ENCODE measurements around the gene BHLHE23. TPM values are rescaled to one million over a fixed set of nuclear protein-coding genes. Genes with fewer than 3 reads are reported as not detected.

BHLHE23 gene
- total RNA-seq, 1 experiment from 2014 or later, result not detected

- TF ChIP-seq ZBTB33 (IDR thresholded peaks at IDR 0.05; ENCODE audit: extremely low read depth, insufficient replicate concordance, low read length), result no peak
- TF ChIP-seq REST (IDR thresholded peaks at IDR 0.05; ENCODE audit: low read depth), result no peak
- no peak for TF ChIP-seq EGR1 (IDR thresholded peaks at IDR 0.05; ENCODE audit: low read depth)
Measured at GRCh38 chr20:63029358-63030121, 22.8 kb upstream of the BHLHE23 start (continued).

- ATAC-seq (no peak), DNase-seq (ENCODE audit: low read depth, low spot score) (no peak)
- no peak overlapping the region for H3K4me2 ChIP-seq (ENCODE audit: low read length)
- no peaks in the 10 kb centered on the region for H3K9me2 ChIP-seq (ENCODE audit: insufficient read depth)
- no peaks in the 10 kb centered on the region for H3K36me3 ChIP-seq (ENCODE audit: control insufficient read depth in 1 of 2, insufficient read depth in 2 of 2, low read length in 2 of 2)
- H2AFZ ChIP-seq (ENCODE audit: low read depth, low read length, poor library complexity, severe bottlenecking), result no peak overlapping the region
- CTCF ChIA-PET, result no interaction called here
- no peaks in the 10 kb centered on the region for H3K9me3 ChIP-seq (ENCODE audit: control insufficient read depth in 1 of 2, insufficient read depth in 1 of 2, low read depth in 1 of 2, low read length in 2 of 2)
- RAD21 ChIA-PET (ENCODE audit: low non-redundant PET in 1 of 2, low total read pairs in 2 of 2, uncharacterized antibody in 2 of 2, unreplicated experiment in 2 of 2), result no interaction called here
- POLR2A ChIA-PET, result no interaction called here
- no peaks in the 10 kb centered on the region for H3K4me1 ChIP-seq (ENCODE audit: control insufficient read depth in 1 of 2, insufficient read depth in 2 of 2, low read length in 2 of 2)
- H3K27me3 ChIP-seq (ENCODE audit: insufficient read depth, low read length), result peaks cover 8% of the 10 kb centered on the region; the same call in 1 of the 2 replicates
- no peak overlapping the region for H3K27ac ChIP-seq (ENCODE audit: low read depth, low read length)
- no peak overlapping the region for H3K9ac ChIP-seq (ENCODE audit: low read length)
- intact Hi-C loops (cut with micrococcal nuclease), result no loop called here
- H3K4me3 ChIP-seq (replicated peaks in 1 of 2; ENCODE audit: low read depth in 1 of 2, low read length in 2 of 2), result no peak overlapping the region
- no peaks in the 10 kb centered on the region for H3K79me2 ChIP-seq (ENCODE audit: insufficient read depth, low read length)
- H4K20me1 ChIP-seq (ENCODE audit: insufficient read depth), result no peaks in the 10 kb centered on the region
- no TSS peak for BruUV-seq (replicated peaks)
- TF ChIP-seq CEBPB (IDR thresholded peaks at IDR 0.05; ENCODE audit: low read depth), result no peak
- TF ChIP-seq SRF (IDR thresholded peaks at IDR 0.05; ENCODE audit: low read depth), result no peak
- no peak for TF ChIP-seq JUND (IDR thresholded peaks at IDR 0.05)
- TF ChIP-seq POLR2A (IDR thresholded peaks at IDR 0.05; ENCODE audit: borderline replicate concordance, extremely low read depth, insufficient read depth, insufficient read length), result no peak
- TF ChIP-seq SIN3A (IDR thresholded peaks at IDR 0.05; ENCODE audit: low read depth), result no peak
- TF ChIP-seq EZH2 (IDR thresholded peaks at IDR 0.05), result no peak
- no peak for TF ChIP-seq EGR1 (IDR thresholded peaks at IDR 0.05; ENCODE audit: low read depth)
- TF ChIP-seq ZBTB33 (IDR thresholded peaks at IDR 0.05; ENCODE audit: extremely low read depth, insufficient replicate concordance, low read length), result no peak
- TF ChIP-seq CBX3 (IDR thresholded peaks at IDR 0.05; ENCODE audit: low read depth), result no peak
- TF ChIP-seq EZH2phosphoT487 (IDR thresholded peaks at IDR 0.05; ENCODE audit: borderline replicate concordance), result no peak
- TF ChIP-seq ATF3 (IDR thresholded peaks at IDR 0.05), result no peak
- no peak for TF ChIP-seq ZNF274 (IDR thresholded peaks at IDR 0.05; ENCODE audit: low read depth, low read length)
- TF ChIP-seq TCF7L2 (IDR thresholded peaks at IDR 0.05; ENCODE audit: borderline replicate concordance, extremely low read depth, insufficient read depth, insufficient read length), result no peak
- no peak for TF ChIP-seq ELF1 (IDR thresholded peaks at IDR 0.05; ENCODE audit: borderline replicate concordance, low read depth)
Measured at GRCh38 chr20:63028461-63028921, 21.7 kb upstream of the BHLHE23 start.

Data from HCT116 (cell line).